Cardiac fibroblast (primary cell): Measurements from ENCODE around the gene JAG1.

Experiments
- DNase-seq, 2 donors: peaks; one replicate each; pipeline versions ENCODE4 v3.0.0 to v3.0.0-alpha.2; 2010; ENCODE audit warnings: low read depth in 2 of 2
- H3K4me3 ChIP-seq, 2 donors: replicated peaks in 1 of 2; 1 replicate in 1 of 2; 2 replicates in 1 of 2; pipeline ENCODE4 v1.5.1; 2011; ENCODE audit warnings: low read depth in 2 of 2, low read length in 2 of 2, mild to moderate bottlenecking in 2 of 2, moderate library complexity in 1 of 2
- CTCF ChIP-seq: IDR thresholded peaks from one replicate; pipeline ENCODE4 v1.5.1; 2011; ENCODE audit warnings: low read depth, mild to moderate bottlenecking, low read length, inconsistent platforms

Gene JAG1

GRCh38 chr20:10649797-10650160, 24.0 kb downstream of the JAG1 start:
- no peak for TF ChIP-seq CTCF
- H3K4me3 ChIP-seq = no peak overlapping the region
- peak in 1 of 2 donors; percentile 53 for DNase-seq

- TF ChIP-seq CTCF = no peak
- H3K4me3 ChIP-seq = no peak overlapping the region
- no peak for DNase-seq
Measured at GRCh38 chr20:10649080-10649796, 24.6 kb downstream of the JAG1 start.

- TF ChIP-seq CTCF = no peak
- peak; percentile 39 to 86 for DNase-seq
- no peak overlapping the region for H3K4me3 ChIP-seq
Measured at GRCh38 chr20:10648651-10649050, 25.1 kb downstream of the JAG1 start.

GRCh38 chr20:10647909-10648308, 25.9 kb downstream of the JAG1 start:
- no peak for TF ChIP-seq CTCF
- no peak overlapping the region for H3K4me3 ChIP-seq
- no peak for DNase-seq

- TF ChIP-seq CTCF = peak; percentile 27
- no peak overlapping the region for H3K4me3 ChIP-seq
- DNase-seq = no peak
Measured at GRCh38 chr20:10647471-10647870, 26.3 kb downstream of the JAG1 start.

- H3K4me3 ChIP-seq = no peak overlapping the region
- no peak for TF ChIP-seq CTCF
- DNase-seq = no peak
Measured at GRCh38 chr20:10646886-10647420, 26.8 kb downstream of the JAG1 start.

GRCh38 chr20:10646006-10646405, 27.8 kb downstream of the JAG1 start:
- TF ChIP-seq CTCF = no peak
- H3K4me3 ChIP-seq = no peak overlapping the region
- no peak for DNase-seq
